RWPE2 (cell line): ENCODE results near the gene XCL1.

Experiments
- ATAC-seq: fragments of 200-7000 bp; cut with Tn5 transposase; 3 replicates; pipeline ENCODE4 v1.9.1; 2021; ENCODE audit warnings: low read depth
- DNase-seq: peaks from one replicate; pipeline ENCODE4 v3.0.0-alpha.2; 2020; ENCODE audit warnings: low spot score
- H3K27ac ChIP-seq: fragments of 450-650 bp; 2 replicates; pipeline ENCODE4 v1.5.1; 2017; ENCODE audit warnings: mild to moderate bottlenecking; ENCODE audit not compliant: poor library complexity, severe bottlenecking
- H3K27me3 ChIP-seq: fragments of 250-450 bp; sonication (Bioruptor Pico); 2 replicates; pipeline ENCODE4 v1.5.1; 2021; ENCODE audit warnings: mild to moderate bottlenecking, moderate library complexity; ENCODE audit not compliant: insufficient read depth, poor library complexity, severe bottlenecking
- H3K36me3 ChIP-seq: fragments of 250-450 bp; sonication (Bioruptor Pico); 2 replicates; pipeline ENCODE4 v1.5.1; 2020; ENCODE audit warnings: low read depth, mild to moderate bottlenecking, moderate library complexity
- H3K4me1 ChIP-seq: fragments of 250-450 bp; sonication (Bioruptor Pico); 2 replicates; pipeline ENCODE4 v1.5.1; 2021; ENCODE audit warnings: mild to moderate bottlenecking, moderate library complexity; ENCODE audit not compliant: insufficient read depth, poor library complexity, severe bottlenecking
- H3K4me3 ChIP-seq: fragments of 250-450 bp; sonication (Bioruptor Pico); 2 replicates; pipeline ENCODE4 v1.5.1; 2021; ENCODE audit warnings: mild to moderate bottlenecking, moderate library complexity; ENCODE audit not compliant: severe bottlenecking
- H3K9me3 ChIP-seq: fragments of 250-450 bp; sonication (Bioruptor Pico); 2 replicates; pipeline ENCODE4 v1.5.1; 2021; ENCODE audit warnings: mild to moderate bottlenecking, moderate library complexity; ENCODE audit not compliant: severe bottlenecking
- CTCF ChIP-seq: fragments of 450-650 bp; IDR thresholded peaks from one replicate; pipeline ENCODE4 v1.5.1; 2017; ENCODE audit warnings: mild to moderate bottlenecking, moderate library complexity; ENCODE audit not compliant: poor library complexity, severe bottlenecking

XCL1 gene

GRCh38 chr1:168609741-168610510 is 33.5 kb downstream of the XCL1 start:
- ATAC-seq, result no peak
- DNase-seq, result no peak
- H3K4me1 ChIP-seq, result peaks cover 2% of the 10 kb centered on the region
- H3K27ac ChIP-seq, result no peak overlapping the region
- H3K27me3 ChIP-seq, result no peaks in the 10 kb centered on the region
- H3K4me3 ChIP-seq, result no peak overlapping the region
- no peaks in the 10 kb centered on the region for H3K36me3 ChIP-seq
- H3K9me3 ChIP-seq, result no peaks in the 10 kb centered on the region
- no peak for TF ChIP-seq CTCF

GRCh38 chr1:168613038-168613451 is 36.6 kb downstream of the XCL1 start:
- no peak for DNase-seq
- H3K4me1 ChIP-seq, result no peaks in the 10 kb centered on the region
- H3K9me3 ChIP-seq, result no peaks in the 10 kb centered on the region
- no peak overlapping the region for H3K27ac ChIP-seq
- H3K36me3 ChIP-seq, result no peaks in the 10 kb centered on the region
- no peak overlapping the region for H3K4me3 ChIP-seq
- H3K27me3 ChIP-seq, result no peaks in the 10 kb centered on the region
- no peak for TF ChIP-seq CTCF
- no peak for ATAC-seq

GRCh38 chr1:168613691-168614231 is 37.4 kb downstream of the XCL1 start:
- Histone ChIP-seq H3K9me3 (no peaks in the 10 kb centered on the region), H3K27ac (no peak overlapping the region), H3K4me3 (no peak overlapping the region), H3K4me1 (no peaks in the 10 kb centered on the region), H3K27me3 (no peaks in the 10 kb centered on the region), H3K36me3 (no peaks in the 10 kb centered on the region)
- DNase-seq (no peak), ATAC-seq (no peak)
- no peak for TF ChIP-seq CTCF

- H3K36me3 ChIP-seq, result no peaks in the 10 kb centered on the region
- TF ChIP-seq CTCF, result no peak
- no peaks in the 10 kb centered on the region for H3K4me1 ChIP-seq
- no peaks in the 10 kb centered on the region for H3K9me3 ChIP-seq
- H3K27me3 ChIP-seq, result no peaks in the 10 kb centered on the region
- H3K27ac ChIP-seq, result no peak overlapping the region
- DNase-seq (no peak), ATAC-seq (no peak)
- no peak overlapping the region for H3K4me3 ChIP-seq
These were observed 37.8 kb downstream of the XCL1 start for GRCh38 chr1:168614235-168614634.

- Histone ChIP-seq H3K27ac (no peak overlapping the region), H3K36me3 (no peaks in the 10 kb centered on the region), H3K4me1 (no peaks in the 10 kb centered on the region), H3K4me3 (no peak overlapping the region), H3K9me3 (no peaks in the 10 kb centered on the region), H3K27me3 (no peaks in the 10 kb centered on the region)
- ATAC-seq (no peak), DNase-seq (no peak)
- no peak for TF ChIP-seq CTCF
These were observed 39.6 kb downstream of the XCL1 start for GRCh38 chr1:168615965-168616364.
